Vagina (tissue), 2 donors: ENCODE results near the gene CCDC167. TPM values are rescaled to one million over a fixed set of nuclear protein-coding genes. Genes with fewer than 3 reads are reported as not detected.

Experiments
- DNase-seq, 2 donors: peaks; one replicate each; pipeline ENCODE4 v3.0.0-alpha.2; 2017; ENCODE audit errors: extremely low spot score in 2 of 2
- H3K27ac ChIP-seq: fragments of 200-600 bp; sonication (generic); one replicate; pipeline ENCODE4 v1.5.1; 2019
- H3K27me3 ChIP-seq: fragments of 200-600 bp; sonication (generic); one replicate; pipeline ENCODE4 v1.5.1; 2019
- H3K36me3 ChIP-seq, 2 donors: fragments of 200-600 bp; sonication (generic); one replicate each; pipeline ENCODE4 v1.5.1; 2017 to 2019
- H3K4me1 ChIP-seq: fragments of 200-600 bp; sonication (generic); one replicate; pipeline ENCODE4 v1.5.1; 2019
- H3K4me3 ChIP-seq, 2 donors: fragments of 200-600 bp; sonication (generic); 1 replicate in 1 of 2; 2 replicates in 1 of 2; pipeline ENCODE4 v1.5.1; 2016 to 2019
- H3K9me3 ChIP-seq: fragments of 200-600 bp; sonication (generic); one replicate; pipeline ENCODE4 v1.5.1; 2019
- CTCF ChIP-seq, 3 experiments: fragments of 450-650 bp in 2 of 3; fragments of 200-600 bp in 1 of 3; sonication (generic) in 1 of 3; IDR thresholded peaks; one replicate each; pipeline ENCODE4 v1.5.1; 2017 to 2019; ENCODE audit warnings: antibody characterized with exemption in 3 of 3, mild to moderate bottlenecking in 2 of 3, moderate library complexity in 2 of 3
- POLR2A ChIP-seq, 2 donors: fragments of 450-650 bp; IDR thresholded peaks; one replicate each; pipeline ENCODE4 v1.6.1; 2017; ENCODE audit warnings: antibody characterized with exemption in 2 of 2, mild to moderate bottlenecking in 2 of 2, moderate library complexity in 2 of 2
- POLR2AphosphoS5 ChIP-seq, 2 donors: sonication (generic); formaldehyde crosslinking; IDR thresholded peaks; one replicate each; pipeline ENCODE4 v1.9.0; 2017; ENCODE audit warnings: antibody characterized with exemption in 2 of 2, mild to moderate bottlenecking in 2 of 2, low read depth in 1 of 2; ENCODE audit not compliant: insufficient read depth in 1 of 2
- intact Hi-C: fragments of 100-400 bp; cut with DNase I; formaldehyde crosslinking; loops from one replicate; pipeline ENCODE4 v1.15.1; 2023
- total RNA-seq: library from RNA; depleted of rRNA; stranded (reverse); fragments of >200 nt; gene quantifications from one replicate; pipeline ENCODE4 v1.2.3, GENCODE V29; 2016

CCDC167 gene
- total RNA-seq, 1 donor from 2014 or later, result 34.6 TPM

DNA sequence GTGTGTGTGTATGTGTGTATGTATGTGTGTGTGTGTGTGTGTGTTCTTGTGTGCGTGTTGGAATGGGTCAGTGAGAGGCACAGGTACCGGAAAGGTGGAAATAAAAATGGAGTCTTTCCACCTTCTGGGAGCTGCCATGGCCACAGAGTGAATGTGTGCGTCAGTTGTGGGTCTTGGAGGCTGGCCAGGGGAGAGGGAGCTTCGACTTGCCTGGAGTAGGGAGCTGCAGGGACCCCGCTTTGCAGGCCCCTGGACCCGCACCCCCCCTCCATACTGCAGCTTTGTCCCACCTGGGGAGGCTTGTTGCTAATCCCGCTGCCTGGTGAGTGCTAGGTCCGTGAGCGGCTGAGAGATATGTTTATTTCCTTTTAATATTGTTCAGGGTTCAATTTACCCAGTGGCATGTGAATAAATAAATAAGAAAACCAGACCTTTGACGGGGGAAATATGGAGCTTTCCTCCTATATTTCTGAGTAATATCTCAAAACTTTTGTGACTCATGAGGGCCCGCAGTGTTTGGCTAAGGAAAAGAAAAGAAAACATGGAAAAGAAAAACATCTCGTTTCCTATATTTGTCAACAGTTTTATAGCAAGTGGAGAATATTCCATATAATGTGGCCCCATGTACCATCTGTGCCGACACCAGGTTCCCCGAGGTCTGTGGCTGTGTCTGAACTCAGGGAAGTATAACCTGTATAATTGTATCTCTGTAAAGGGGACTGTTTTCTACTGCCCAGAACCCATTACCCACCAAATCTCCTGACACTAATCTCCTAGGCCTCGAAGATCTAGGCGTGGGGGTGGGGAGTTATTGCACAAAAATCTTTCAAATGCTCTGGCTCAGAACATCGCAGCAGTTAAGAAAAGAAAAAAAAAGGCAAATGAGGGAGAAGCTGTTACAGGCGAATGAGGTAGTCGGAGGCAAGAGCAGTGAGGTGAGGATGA is 24.6 kb upstream of the CCDC167 start:
- Histone ChIP-seq H3K4me3 (no peak overlapping the region), H3K9me3 (no peaks in the 10 kb centered on the region), H3K27me3 (no peaks in the 10 kb centered on the region), H3K36me3 (no peaks in the 10 kb centered on the region), H3K27ac (no peak overlapping the region), H3K4me1 (no peaks in the 10 kb centered on the region)
- intact Hi-C loops, result no loop called here
- no peak for DNase-seq
- TF ChIP-seq POLR2AphosphoS5 (IDR thresholded peaks at IDR 0.05; ENCODE audit: insufficient read depth in 1 of 2, low read depth in 1 of 2) (no peak), CTCF (IDR thresholded peaks at IDR 0.05) (no peak), POLR2A (IDR thresholded peaks at IDR 0.05) (no peak)

GRCh38 chr6:37523412-37523811 is 23.7 kb upstream of the CCDC167 start:
- H3K36me3 ChIP-seq, result no peaks in the 10 kb centered on the region
- intact Hi-C loops, result no loop called here
- TF ChIP-seq POLR2AphosphoS5 (IDR thresholded peaks at IDR 0.05; ENCODE audit: insufficient read depth in 1 of 2, low read depth in 1 of 2), result no peak
- TF ChIP-seq POLR2A (IDR thresholded peaks at IDR 0.05), result no peak
- no peak for TF ChIP-seq CTCF (IDR thresholded peaks at IDR 0.05)
- no peaks in the 10 kb centered on the region for H3K27me3 ChIP-seq
- no peak for DNase-seq
- no peak overlapping the region for H3K4me3 ChIP-seq
- H3K9me3 ChIP-seq, result no peaks in the 10 kb centered on the region
- no peak overlapping the region for H3K27ac ChIP-seq
- no peaks in the 10 kb centered on the region for H3K4me1 ChIP-seq

GRCh38 chr6:37522836-37523235 is 23.1 kb upstream of the CCDC167 start:
- no peaks in the 10 kb centered on the region for H3K4me1 ChIP-seq
- no peak overlapping the region for H3K4me3 ChIP-seq
- no peak for DNase-seq
- no peaks in the 10 kb centered on the region for H3K36me3 ChIP-seq
- intact Hi-C loops, result no loop called here
- no peak overlapping the region for H3K27ac ChIP-seq
- TF ChIP-seq CTCF (IDR thresholded peaks at IDR 0.05) (no peak), POLR2AphosphoS5 (IDR thresholded peaks at IDR 0.05; ENCODE audit: insufficient read depth in 1 of 2, low read depth in 1 of 2) (no peak), POLR2A (IDR thresholded peaks at IDR 0.05) (no peak)
- H3K27me3 ChIP-seq, result no peaks in the 10 kb centered on the region
- H3K9me3 ChIP-seq, result no peaks in the 10 kb centered on the region

DNA sequence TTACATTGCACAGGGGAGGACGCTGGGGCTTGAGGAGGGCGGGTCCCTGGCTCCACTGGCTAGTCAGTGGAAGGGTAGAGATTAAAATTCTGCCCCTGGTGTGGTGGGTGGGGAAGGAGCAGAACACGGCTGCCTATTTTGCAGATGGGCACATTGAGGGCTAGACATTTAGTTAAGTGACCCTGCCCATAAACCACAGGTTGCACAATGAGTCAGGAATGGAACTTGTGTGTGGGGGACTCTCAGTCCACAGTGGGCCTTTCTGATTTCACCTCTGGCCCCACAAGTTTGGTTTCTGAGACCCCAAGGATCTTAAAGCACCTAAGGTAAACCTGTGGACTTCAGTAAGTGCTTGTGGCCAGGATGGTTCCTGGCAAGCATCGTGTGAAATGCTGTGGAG is 22.0 kb upstream of the CCDC167 start:
- Histone ChIP-seq H3K27me3 (no peaks in the 10 kb centered on the region), H3K36me3 (no peaks in the 10 kb centered on the region), H3K4me3 (no peak overlapping the region), H3K27ac (no peak overlapping the region), H3K4me1 (peaks cover 8% of the 10 kb centered on the region), H3K9me3 (no peaks in the 10 kb centered on the region)
- intact Hi-C loops, result no loop called here
- no peak for TF ChIP-seq CTCF (IDR thresholded peaks at IDR 0.05)
- no peak for TF ChIP-seq POLR2AphosphoS5 (IDR thresholded peaks at IDR 0.05; ENCODE audit: insufficient read depth in 1 of 2, low read depth in 1 of 2)
- TF ChIP-seq POLR2A (IDR thresholded peaks at IDR 0.05), result no peak
- no peak for DNase-seq

- TF ChIP-seq POLR2A (IDR thresholded peaks at IDR 0.05) (no peak), CTCF (IDR thresholded peaks at IDR 0.05) (no peak), POLR2AphosphoS5 (IDR thresholded peaks at IDR 0.05; ENCODE audit: insufficient read depth in 1 of 2, low read depth in 1 of 2) (no peak)
- intact Hi-C loops, result no loop called here
- Histone ChIP-seq H3K27me3 (no peaks in the 10 kb centered on the region), H3K27ac (no peak overlapping the region), H3K9me3 (no peaks in the 10 kb centered on the region), H3K36me3 (no peaks in the 10 kb centered on the region), H3K4me3 (no peak overlapping the region), H3K4me1 (peaks cover 15% of the 10 kb centered on the region)
- no peak for DNase-seq
Observed at GRCh38 chr6:37520926-37521325, 21.2 kb upstream of the CCDC167 start.
